GM18868 (cell line): ENCODE data around the gene XPNPEP1.
"Not testable (repeated sequence)": the region's sequence is repeated elsewhere in the genome, so short reads cannot be mapped to it uniquely, and the experiment has no call there.

ENCODE experiments used
- ATAC-seq: cut with Tn5 transposase; IDR thresholded peaks from one replicate; pipeline ENCODE4 v1.9.1; 2021; ENCODE audit warnings: mild to moderate bottlenecking, moderate library complexity; ENCODE audit not compliant: unreplicated experiment

The XPNPEP1 gene

GRCh38 chr10:109926061-109926745 is 2.9 kb upstream of the XPNPEP1 start:
- ATAC-seq: no peak

GRCh38 chr10:109924967-109925620 is 1.8 kb upstream of the XPNPEP1 start:
- ATAC-seq: no peak

GRCh38 chr10:109924087-109924486 is 776 bp upstream of the XPNPEP1 start:
- ATAC-seq: no peak

GRCh38 chr10:109922358-109922975 is 844 bp downstream of the XPNPEP1 start:
- no peak for ATAC-seq

GRCh38 chr10:109920016-109920415 is 3.3 kb downstream of the XPNPEP1 start:
- ATAC-seq: no peak

GRCh38 chr10:109919220-109919619 is 4.1 kb downstream of the XPNPEP1 start:
- no peak for ATAC-seq

- ATAC-seq: not testable (repeated sequence)
Observed at GRCh38 chr10:109918707-109919106, 4.6 kb downstream of the XPNPEP1 start.

- no peak for ATAC-seq
Observed at GRCh38 chr10:109915566-109915965, 7.7 kb downstream of the XPNPEP1 start.

- peak; percentile 56 for ATAC-seq
Observed at GRCh38 chr10:109914966-109915365, 8.3 kb downstream of the XPNPEP1 start.

GRCh38 chr10:109913306-109913892 is 9.9 kb downstream of the XPNPEP1 start:
- no peak for ATAC-seq

GRCh38 chr10:109912335-109913281 is 10.7 kb downstream of the XPNPEP1 start:
- peak; percentile 70 for ATAC-seq

GRCh38 chr10:109911903-109912302 is 11.4 kb downstream of the XPNPEP1 start:
- peak; percentile 3 for ATAC-seq

GRCh38 chr10:109906316-109906715 is 17.0 kb downstream of the XPNPEP1 start:
- ATAC-seq: no peak

- no peak for ATAC-seq
Observed at GRCh38 chr10:109904397-109904796, 18.9 kb downstream of the XPNPEP1 start.

- peak; percentile 87 for ATAC-seq
Observed at GRCh38 chr10:109902992-109903947, 20.0 kb downstream of the XPNPEP1 start.

- ATAC-seq: no peak
Observed at GRCh38 chr10:109899356-109900331, 23.7 kb downstream of the XPNPEP1 start.

GRCh38 chr10:109898666-109899355 is 24.5 kb downstream of the XPNPEP1 start:
- no peak for ATAC-seq

GRCh38 chr10:109898007-109898406 is 25.3 kb downstream of the XPNPEP1 start:
- no peak for ATAC-seq
